NCI-H2227 (cell line): Measurements from ENCODE around the gene RNF121.

Experiments
- DNase-seq: peaks from one replicate; lab custom pipeline; 2025; ENCODE audit not compliant: unreplicated experiment; lab: John Stamatoyannopoulos, UW

Gene RNF121

GRCh38 chr11:72004515-72005346 is 75.9 kb downstream of the RNF121 start:
- DNase-seq, result no peak

- DNase-seq, result peak; percentile 50
Measured at GRCh38 chr11:72005347-72006260, 76.8 kb downstream of the RNF121 start.

DNA sequence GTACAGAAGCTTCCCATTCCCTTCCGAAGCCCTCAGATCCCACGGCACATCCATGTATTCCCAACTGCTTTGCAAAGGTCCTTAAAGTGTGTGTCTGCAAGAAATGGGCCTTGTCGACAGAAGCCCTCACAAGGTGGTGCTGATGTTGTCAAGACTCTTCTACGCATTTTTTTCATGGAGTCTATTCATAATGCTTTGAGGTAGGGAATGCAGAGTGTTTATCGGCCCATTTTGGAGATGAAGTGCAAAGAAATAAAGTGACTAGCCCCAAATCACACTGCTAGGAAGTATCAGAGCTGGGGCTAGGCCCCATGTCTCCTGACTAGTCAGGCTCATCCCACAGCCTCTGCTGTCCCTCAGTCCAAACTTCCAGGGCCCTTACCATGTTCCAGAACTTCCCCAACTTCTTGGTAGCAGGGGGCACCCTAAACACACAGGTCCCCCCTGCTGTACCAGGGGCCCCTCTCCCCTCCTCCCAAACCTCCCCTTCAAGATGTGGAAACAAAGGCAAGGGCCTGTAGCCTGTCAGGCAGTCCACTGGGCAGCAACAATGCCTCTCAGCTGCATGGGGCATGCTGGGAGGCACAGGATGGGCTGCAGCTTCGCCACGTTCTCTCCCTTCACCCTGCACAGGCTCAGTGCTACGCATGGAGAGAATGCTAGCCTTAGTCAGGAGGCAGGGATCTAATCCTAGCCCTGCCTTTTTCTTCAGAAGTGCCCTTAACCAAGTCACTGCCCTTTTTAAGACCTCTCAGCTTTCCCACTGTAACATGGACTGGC is 77.7 kb downstream of the RNF121 start:
- no peak for DNase-seq

DNA sequence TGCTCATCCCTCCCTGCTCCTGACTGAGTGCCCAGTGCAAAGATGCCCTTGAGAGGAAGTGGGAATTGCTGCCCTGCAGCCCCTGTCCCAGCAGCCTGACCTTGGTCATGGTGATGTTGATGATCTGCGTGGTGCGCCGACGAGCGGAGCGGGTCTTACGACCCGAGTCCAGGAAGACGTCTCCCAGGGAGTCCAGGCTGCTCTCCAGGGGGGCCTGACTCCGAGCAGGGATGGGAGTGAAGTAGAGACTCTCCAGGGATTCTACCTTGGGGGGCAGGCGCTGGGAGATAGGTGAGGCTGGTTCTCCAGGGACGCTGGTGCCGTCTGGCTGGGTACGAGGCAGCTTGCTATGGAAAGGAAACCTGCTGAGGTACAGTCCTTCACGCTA is 78.2 kb downstream of the RNF121 start:
- DNase-seq, result no peak

DNA sequence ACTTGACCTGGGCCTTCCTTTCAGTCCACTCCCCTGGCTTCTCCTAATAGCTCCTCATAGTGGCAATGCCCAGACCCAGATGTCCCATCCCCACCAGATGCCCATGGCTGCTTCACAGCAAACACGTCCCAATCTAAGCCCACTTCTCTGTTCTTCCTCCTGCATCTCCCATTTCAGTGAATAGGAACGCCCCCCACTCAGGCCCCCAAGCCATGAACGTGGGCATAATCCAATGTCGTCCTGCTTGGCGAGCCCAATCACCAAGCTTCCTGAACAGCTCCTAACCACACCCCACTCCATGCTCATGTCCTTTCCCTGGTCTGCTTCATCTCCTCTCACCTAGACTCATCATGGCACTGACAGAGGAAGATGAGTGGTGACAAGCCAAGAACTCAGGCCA is 78.7 kb downstream of the RNF121 start:
- DNase-seq, result no peak

GRCh38 chr11:72008728-72009127 is 79.9 kb downstream of the RNF121 start:
- DNase-seq, result no peak

GRCh38 chr11:72009156-72009555 is 80.3 kb downstream of the RNF121 start:
- DNase-seq, result no peak

- no peak for DNase-seq
Measured at GRCh38 chr11:72010529-72011233, 81.8 kb downstream of the RNF121 start.

DNA sequence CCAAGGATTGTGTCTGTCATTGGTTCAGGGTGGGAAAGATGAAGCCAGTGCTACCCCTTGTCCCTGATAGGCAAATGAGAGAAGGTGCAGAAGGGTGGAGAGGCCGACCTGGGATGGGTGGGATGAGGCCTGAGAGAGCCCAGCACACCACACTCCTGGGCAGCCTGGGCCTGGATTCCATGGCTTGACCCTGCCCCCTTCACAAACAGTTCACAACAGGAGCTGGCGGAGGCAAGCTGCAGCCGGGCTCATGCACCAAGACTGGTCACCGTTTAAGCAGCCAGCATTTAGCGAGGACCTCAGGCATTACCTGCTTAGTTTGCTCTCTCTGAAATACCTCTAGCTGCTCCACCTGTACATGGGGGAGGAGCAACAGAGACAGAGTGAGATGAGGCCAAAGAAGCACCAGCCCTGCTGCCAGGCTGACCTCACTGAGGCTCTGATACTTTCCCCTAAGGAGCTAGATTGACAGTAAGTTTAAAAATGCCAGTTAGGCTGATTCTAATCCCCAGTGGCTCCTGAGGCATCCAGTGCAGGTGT is 83.3 kb downstream of the RNF121 start:
- no peak for DNase-seq

DNA sequence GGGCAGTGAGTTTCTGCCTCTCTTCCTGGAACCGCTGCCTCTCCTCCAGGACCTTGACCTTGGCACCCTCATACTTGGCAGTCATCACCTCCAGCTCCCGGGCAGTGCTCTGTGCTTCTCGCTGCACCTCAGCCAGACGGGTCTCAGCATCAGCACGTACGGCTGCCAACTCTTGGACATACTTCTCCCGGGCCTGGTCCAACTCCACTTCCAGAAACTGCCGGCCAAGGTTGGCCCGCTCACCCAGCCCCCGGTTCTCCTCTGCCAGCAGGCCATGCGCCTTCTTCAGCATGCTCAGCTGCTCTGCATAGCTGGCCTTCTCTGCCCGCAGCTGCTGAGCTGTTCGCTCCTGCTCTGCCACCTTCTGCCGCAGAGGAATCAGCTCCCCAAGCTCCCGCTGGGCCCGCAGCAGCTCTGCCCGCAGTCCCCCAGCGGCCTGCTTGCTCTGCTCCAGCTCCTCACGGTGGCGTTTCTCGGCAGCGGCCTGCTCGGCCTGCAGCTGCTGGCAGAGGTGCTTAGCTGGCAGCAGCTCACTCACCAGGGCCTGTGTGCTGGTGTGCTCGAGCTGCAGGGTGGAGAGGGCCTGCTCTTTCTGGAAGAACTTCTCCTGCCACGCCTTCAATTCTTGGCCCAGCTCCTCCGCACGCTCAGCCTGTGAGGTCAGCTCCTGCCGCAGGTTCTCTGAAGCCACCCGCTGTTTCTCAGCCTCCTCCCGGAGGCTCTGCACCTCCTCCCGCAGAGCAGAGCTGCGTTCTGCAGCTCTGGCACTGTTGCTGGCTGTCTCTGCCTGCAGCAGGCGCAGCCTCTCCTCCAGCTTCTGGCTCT is 84.3 kb downstream of the RNF121 start:
- DNase-seq, result peak; percentile 86

DNA sequence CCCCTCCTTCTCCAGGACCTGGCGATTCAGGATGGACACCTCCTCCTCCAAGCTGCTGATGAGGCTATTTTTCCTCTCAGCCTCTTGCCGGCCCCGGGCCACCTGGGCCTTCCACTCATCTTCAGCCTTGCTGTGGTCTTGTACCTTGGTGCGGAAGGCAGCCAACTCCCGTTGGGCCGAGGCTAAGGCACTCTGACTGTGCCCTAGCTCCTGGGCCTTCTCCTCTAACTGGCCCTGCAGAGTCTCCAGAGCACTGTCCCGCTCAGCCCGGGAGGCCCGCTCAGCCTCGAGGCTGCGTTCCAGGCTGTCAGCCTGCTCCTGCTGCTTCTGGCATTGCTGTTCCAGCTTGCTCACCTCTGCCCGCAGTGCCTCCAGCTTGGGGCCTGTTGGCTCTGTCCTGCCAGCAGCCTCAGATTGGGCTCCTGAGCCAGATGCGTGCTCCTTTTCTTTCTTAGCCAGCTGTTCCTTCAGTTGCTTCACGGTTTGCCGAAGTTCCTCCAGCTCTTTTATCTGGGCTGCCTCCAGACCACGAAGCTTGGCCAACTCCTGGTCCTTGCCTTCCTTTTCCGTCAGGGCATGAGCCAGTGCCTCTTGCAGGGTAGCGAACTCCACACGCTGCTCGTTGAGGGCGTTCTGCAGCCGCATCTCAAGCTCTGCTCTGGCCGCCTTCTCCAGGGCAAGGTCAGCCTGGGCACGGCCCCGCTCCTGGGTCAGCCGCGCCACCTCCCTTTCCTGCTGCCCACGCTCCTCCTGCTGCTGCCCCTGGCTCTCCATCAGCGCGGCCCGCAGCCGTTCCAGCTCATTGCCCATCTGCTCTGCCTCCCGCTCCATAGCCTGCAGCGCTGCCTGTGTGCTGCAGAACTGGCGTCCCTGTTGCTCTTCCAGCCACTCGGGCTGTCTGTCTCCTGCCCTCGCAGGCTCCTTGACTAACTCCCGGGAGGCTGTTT is 85.2 kb downstream of the RNF121 start:
- no peak for DNase-seq

GRCh38 chr11:72014761-72015320 is 86.0 kb downstream of the RNF121 start:
- no peak for DNase-seq

DNA sequence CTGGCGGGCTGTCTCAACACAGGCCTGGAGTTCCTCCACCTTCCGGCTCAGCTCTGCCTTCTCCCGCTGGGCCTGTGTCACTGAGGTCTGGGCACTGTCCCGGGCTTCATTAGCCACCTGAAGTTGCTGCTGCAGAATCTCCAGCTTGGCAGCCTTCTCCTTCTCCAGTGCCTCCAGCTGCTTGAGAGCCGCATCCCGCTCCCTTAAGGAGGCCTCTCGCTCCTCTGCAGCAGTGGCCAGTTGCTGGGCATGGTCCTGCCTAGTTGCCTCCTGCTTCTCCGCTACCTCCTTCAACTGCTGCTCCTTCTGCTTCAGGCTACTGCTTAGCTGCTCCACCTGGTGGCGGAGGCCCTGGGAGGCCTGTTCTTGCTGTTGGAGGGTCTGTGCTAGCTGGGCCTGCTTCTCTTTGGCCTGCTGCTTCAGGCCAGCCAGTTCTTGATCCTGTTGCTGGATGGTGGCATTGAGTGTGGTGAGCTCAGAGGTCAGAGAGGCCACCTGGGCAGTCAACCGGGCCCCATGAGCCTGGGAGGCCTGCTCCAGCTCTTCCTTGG is 86.7 kb downstream of the RNF121 start:
- DNase-seq, result no peak

GRCh38 chr11:72018171-72018570 is 89.3 kb downstream of the RNF121 start:
- DNase-seq, result no peak

DNA sequence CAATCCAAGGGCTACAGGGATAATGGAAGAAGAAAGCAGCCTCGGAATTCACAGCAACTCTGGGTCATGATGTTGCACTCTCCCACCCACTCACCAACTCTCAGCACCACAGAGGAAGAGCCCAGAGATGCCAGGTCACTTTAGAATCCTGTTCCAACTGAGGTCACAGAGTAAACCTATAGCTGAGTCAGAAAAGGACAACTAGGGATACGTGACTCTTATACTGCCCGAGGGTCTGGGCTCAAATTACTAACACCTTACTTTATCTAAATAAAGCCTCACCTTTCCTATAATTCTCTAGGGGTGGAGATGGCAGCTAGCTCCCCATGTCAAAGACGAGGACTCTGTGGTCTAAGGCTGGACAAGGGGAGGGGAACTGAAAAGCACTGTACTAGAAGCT is 94.5 kb downstream of the RNF121 start:
- DNase-seq, result no peak

DNA sequence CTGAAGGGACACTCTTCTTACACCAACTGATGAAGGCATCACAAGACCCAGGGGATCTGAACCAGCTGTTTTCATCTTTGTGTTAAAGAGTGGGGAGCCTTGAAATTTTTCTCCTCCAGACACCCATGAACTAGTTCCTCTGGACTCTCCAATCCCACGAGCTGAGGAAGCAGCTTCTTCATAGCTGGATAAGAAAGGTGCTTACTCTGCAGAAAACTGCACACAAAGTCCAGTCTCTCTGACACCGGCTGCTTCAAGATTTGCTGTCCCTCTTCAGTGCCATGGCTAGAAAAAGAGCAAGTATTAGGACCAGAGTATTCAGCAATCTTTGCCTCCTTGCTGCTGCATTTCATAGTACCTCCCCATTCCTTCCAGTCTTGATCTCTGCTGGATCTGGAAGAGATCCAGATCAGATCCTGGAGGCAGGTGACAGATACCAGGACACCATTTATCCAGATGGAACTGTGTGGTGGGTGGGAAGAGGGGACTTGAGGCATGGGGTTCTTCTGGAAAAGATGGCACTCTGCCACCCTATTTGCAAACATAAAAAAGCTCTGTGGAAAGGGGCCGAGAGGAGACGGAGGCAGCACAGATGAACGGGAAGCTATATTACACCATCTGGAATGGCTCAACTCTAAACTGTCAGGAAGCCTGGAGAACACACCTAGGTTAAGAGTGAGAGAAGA is 95.4 kb downstream of the RNF121 start:
- no peak for DNase-seq

DNA sequence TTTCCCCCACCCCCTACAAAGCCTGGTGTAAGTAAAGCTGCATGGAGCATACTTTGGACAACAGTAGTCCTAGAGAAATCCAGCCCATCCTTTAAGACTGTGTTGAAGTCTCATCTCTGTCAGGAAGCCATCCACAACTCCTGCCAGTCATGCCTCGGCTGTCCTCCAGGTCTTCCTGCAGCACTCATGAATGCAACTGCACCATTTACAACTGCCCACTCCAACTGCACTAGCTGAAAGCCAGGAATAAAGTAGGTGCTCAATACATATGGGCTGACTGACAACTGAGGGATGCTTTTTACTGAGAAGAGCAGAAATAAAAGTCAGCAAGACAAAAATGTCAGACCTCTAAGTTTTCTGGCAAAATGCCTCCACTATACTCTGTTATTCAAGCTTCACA is 97.2 kb downstream of the RNF121 start:
- no peak for DNase-seq
